Raji (cell line): ENCODE measurements around the gene CLDN15.

Source experiments
- POLR2A ChIP-seq: IDR thresholded peaks from 2 replicates; pipeline ENCODE4 v1.6.1; 2011; ENCODE audit warnings: low read depth, low read length, control low read depth; ENCODE audit not compliant: insufficient read depth

The CLDN15 gene

GRCh38 chr7:101212014-101212413 lies 25.6 kb downstream of the CLDN15 start:
- TF ChIP-seq POLR2A, result no peak

GRCh38 chr7:101211501-101211900 lies 26.1 kb downstream of the CLDN15 start:
- TF ChIP-seq POLR2A, result no peak

- no peak for TF ChIP-seq POLR2A
These were observed 27.5 kb downstream of the CLDN15 start for GRCh38 chr7:101210143-101210542.

GRCh38 chr7:101208794-101209193 lies 28.8 kb downstream of the CLDN15 start:
- TF ChIP-seq POLR2A, result no peak

GRCh38 chr7:101207459-101207858 lies 30.1 kb downstream of the CLDN15 start:
- TF ChIP-seq POLR2A, result no peak

DNA sequence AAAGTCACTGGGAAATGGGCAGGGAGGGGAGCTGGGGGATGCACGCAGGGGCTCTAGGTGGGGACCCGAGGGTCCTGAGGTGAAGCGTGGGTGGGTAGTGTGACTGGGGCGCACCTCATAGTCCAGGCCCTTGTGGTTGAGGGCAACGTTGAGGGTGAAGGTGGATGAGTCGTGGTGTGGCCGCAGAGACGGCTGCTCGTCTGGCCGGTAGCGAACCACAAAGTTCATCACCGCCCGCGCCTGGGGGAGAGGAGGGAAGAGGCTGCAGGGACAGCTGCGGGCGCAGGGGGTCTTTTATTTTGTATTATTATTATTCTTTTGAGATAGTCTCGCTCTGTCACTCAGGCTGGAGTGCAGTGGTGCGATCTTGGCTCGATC lies 30.9 kb downstream of the CLDN15 start:
- no peak for TF ChIP-seq POLR2A

DNA sequence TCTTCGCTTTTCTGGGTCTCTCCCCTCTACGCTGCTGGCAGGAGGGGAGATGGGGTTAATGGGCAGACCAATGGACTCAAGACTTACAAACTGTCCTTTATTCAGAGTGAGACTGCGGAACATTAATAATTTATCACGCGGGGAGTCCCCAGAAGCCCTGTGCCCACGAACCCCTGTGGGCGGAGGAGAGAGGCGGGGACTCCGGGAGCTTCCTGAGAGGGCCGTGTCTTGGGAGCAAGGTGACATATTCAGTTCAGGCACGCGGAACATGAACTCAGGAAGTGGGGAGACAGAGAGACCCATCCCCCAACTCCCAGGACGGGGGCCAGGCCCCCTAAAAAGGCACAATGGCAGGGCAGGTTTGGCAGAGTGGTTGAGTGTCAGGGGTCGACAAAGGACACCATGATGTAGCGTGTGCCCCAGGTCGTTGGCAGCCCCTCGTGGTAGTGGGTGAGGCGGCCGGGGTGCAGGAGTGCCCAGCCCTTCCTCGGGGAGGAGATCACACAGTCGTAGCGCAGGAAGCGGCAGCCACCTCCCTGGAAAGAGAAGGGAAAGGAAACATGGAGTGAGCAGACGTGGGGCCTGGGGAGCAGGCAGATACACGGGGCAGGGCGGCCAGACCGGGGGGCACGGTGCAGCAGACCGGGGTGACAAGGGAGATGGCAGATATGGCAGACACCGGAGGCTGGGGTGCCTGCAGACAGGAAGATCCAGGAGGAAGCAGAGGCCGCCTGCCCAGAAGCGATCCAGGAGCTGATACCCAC lies 31.5 kb downstream of the CLDN15 start:
- no peak for TF ChIP-seq POLR2A

- no peak for TF ChIP-seq POLR2A
These were observed 35.0 kb downstream of the CLDN15 start for GRCh38 chr7:101202603-101202918.

- no peak for TF ChIP-seq POLR2A
These were observed 35.7 kb downstream of the CLDN15 start for GRCh38 chr7:101201695-101202602.

- TF ChIP-seq POLR2A, result no peak
These were observed 36.6 kb downstream of the CLDN15 start, which contains the start of gene MOGAT3 for GRCh38 chr7:101200862-101201599. Gene MOGAT3 (minus strand): TSS chr7:101201036. CDS start chr7:101200854, 182 bp downstream.

DNA sequence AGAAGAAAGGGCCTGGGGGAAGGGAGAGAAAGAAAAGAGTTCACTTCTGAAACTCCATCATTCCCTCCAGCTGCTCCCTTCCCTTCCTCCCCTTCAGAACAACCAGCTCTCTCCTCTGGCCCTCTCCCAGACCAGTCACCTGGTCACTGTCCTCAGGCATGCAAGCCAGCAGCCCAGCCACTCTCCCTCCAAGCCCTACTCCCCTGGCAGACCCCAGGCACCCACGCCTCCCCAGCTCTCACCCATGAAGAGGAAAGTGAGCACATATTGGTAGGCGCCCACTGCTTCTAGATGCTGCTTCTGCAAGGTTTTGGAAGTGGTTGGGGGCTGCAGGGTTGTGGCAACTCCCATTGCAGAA lies 37.1 kb downstream of the CLDN15 start:
- no peak for TF ChIP-seq POLR2A

DNA sequence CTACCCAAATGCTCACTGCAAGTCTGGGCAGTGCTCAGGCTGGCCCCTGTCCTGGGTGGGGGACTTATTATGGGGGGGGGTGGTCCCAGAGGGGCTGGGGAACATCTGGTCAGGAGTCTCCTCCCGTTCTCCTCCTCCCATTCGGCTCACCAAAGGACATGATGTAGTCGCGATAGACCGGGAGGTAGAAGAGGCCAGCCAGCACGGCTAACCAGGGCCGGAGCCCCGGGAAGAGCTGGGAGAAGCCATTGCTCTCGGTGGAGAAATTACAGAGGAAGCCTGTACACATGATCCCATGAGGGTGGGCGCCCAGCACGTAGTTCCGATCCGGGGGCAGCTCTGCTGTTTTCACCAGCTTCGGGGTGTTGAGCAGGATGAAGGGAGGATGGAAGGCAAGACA lies 39.1 kb downstream of the CLDN15 start:
- no peak for TF ChIP-seq POLR2A

GRCh38 chr7:101197991-101198390 lies 39.6 kb downstream of the CLDN15 start:
- no peak for TF ChIP-seq POLR2A

- TF ChIP-seq POLR2A, result no peak
These were observed 41.7 kb downstream of the CLDN15 start for GRCh38 chr7:101195884-101196283.

- no peak for TF ChIP-seq POLR2A
These were observed 48.5 kb downstream of the CLDN15 start for GRCh38 chr7:101189109-101189508.
